GM12878 (cell line): ENCODE results near the gene KIR3DL3.
"Not testable (repeated sequence)": the region's sequence is repeated elsewhere in the genome, so short reads cannot be mapped to it uniquely, and the experiment has no call there.

Experiments
- CREB1 ChIP-seq: IDR thresholded peaks from 2 replicates; pipeline ENCODE4 v1.6.1; 2012; ENCODE audit warnings: low read depth, mild to moderate bottlenecking, inconsistent platforms
- CTCF ChIP-seq, 3 experiments: IDR thresholded peaks in 2 of 3; conservative IDR thresholded peaks in 1 of 3; 2 replicates each; pipeline ENCODE4 v1.5.1; 2011; ENCODE audit warnings: low read depth in 3 of 3, low read length in 3 of 3, mild to moderate bottlenecking in 3 of 3, control low read depth in 2 of 3, moderate library complexity in 2 of 3, inconsistent platforms in 1 of 3, mixed read lengths in 1 of 3; ENCODE audit not compliant: control insufficient read depth in 2 of 3, insufficient read depth in 1 of 3; ENCODE audit errors: extremely low read depth in 1 of 3
- ETV6 ChIP-seq, 2 experiments: fragments of 450-650 bp in 1 of 2; IDR thresholded peaks in 1 of 2; conservative IDR thresholded peaks in 1 of 2; 2 replicates each; pipeline ENCODE4 v1.6.1; 2014; ENCODE audit warnings: antibody characterized with exemption in 1 of 2, borderline replicate concordance in 1 of 2, low read depth in 1 of 2, mild to moderate bottlenecking in 1 of 2, moderate library complexity in 1 of 2
- GABPA ChIP-seq: IDR thresholded peaks from 2 replicates; pipeline ENCODE4 v1.6.1; 2014; ENCODE audit warnings: antibody characterized with exemption, low read depth, mild to moderate bottlenecking, inconsistent platforms
- HDAC2 ChIP-seq: fragments of 200-600 bp; sonication (generic); IDR thresholded peaks from 2 replicates; pipeline ENCODE4 v1.6.1; 2017
- PBX3 ChIP-seq: IDR thresholded peaks from 2 replicates; pipeline ENCODE4 v1.6.1; 2011; ENCODE audit warnings: mild to moderate bottlenecking, low read depth, low read length, moderate library complexity; ENCODE audit not compliant: insufficient replicate concordance
- RELA ChIP-seq: fragments of 450-650 bp; IDR thresholded peaks from 2 replicates; pipeline ENCODE4 v1.8.0; 2014; ENCODE audit warnings: borderline replicate concordance; ENCODE audit not compliant: partially characterized antibody
- SPI1 ChIP-seq: IDR thresholded peaks from 2 replicates; pipeline ENCODE4 v1.6.1; 2011; ENCODE audit warnings: low read depth, mild to moderate bottlenecking, low read length, moderate library complexity, borderline replicate concordance; ENCODE audit not compliant: insufficient read depth
- TAF1 ChIP-seq: IDR thresholded peaks from 2 replicates; pipeline ENCODE4 v1.6.1; 2011; ENCODE audit warnings: mild to moderate bottlenecking, low read depth, low read length, borderline replicate concordance
- ZNF217 ChIP-seq: fragments of 450-650 bp; IDR thresholded peaks from 2 replicates; pipeline ENCODE4 v1.6.1; 2017; ENCODE audit warnings: antibody characterized with exemption, mild to moderate bottlenecking
- ZSCAN29 ChIP-seq: fragments of 450-650 bp; IDR thresholded peaks from 2 replicates; pipeline ENCODE4 v1.6.1; 2017; ENCODE audit warnings: mild to moderate bottlenecking, moderate library complexity
- TF ChIP-seq, protein P1 (sequence below): IDR thresholded peaks from 2 replicates; pipeline ENCODE4 v1.6.1; 2012; ENCODE audit warnings: low read depth, low read length, improper control_type of control experiment

DNA sequence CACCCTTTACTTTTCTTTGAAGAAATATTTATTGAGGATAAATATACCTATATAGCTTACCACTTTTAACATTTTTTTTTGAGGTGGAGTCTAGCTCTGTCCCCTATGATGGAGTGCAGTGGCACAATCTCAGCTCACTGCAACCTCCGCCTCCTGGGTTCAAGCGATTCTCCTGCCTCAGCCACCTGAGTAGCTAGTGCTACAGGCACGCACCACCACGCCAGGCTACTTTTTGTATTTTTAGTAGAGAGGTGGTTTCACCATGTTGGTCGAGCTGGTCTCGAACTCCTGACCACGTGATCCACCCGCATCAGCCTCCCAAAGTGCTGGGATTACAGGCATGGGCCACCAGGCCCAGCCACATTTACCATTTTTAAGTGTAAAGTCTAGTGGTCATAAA lies 51.6 kb downstream of the KIR3DL3 start:
- TF ChIP-seq RELA; GABPA; TAF1; ZNF217; PBX3; CTCF (IDR thresholded peaks at IDR 0.05 in 2 of 3, conservative IDR thresholded peaks at IDR 0.05 in 1 of 3; ENCODE audit: control insufficient read depth in 2 of 3, extremely low read depth in 1 of 3, insufficient read depth in 1 of 3, low read depth in 3 of 3, low read length in 3 of 3); HDAC2; ETV6 (conservative IDR thresholded peaks at IDR 0.05 in 1 of 2, IDR thresholded peaks at IDR 0.05 in 1 of 2; ENCODE audit: borderline replicate concordance in 1 of 2, low read depth in 1 of 2); SPI1; CREB1; ZSCAN29: not testable (repeated sequence)
- TF ChIP-seq, protein P1, sequence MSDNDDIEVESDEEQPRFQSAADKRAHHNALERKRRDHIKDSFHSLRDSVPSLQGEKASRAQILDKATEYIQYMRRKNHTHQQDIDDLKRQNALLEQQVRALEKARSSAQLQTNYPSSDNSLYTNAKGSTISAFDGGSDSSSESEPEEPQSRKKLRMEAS: not testable (repeated sequence)
